Cortex of kidney (tissue), 1 donor: ENCODE data around the gene BAIAP3.

Experiments used
- DNase-seq: peaks from one replicate; lab custom pipeline; 2025; lab: John Stamatoyannopoulos, UW

BAIAP3 gene

GRCh38 chr16:1334739-1335138, 1.3 kb downstream of the BAIAP3 start:
- DNase-seq = no peak

GRCh38 chr16:1335211-1335971, 1.9 kb downstream of the BAIAP3 start:
- DNase-seq = no peak

- no peak for DNase-seq
Observed at GRCh38 chr16:1335996-1336395, 2.6 kb downstream of the BAIAP3 start.

GRCh38 chr16:1336619-1337018, 3.2 kb downstream of the BAIAP3 start:
- DNase-seq = no peak

GRCh38 chr16:1337486-1337885, 4.0 kb downstream of the BAIAP3 start:
- DNase-seq = no peak

- DNase-seq = no peak
Observed at GRCh38 chr16:1338119-1338730, 4.8 kb downstream of the BAIAP3 start.

GRCh38 chr16:1338855-1339675, 5.6 kb downstream of the BAIAP3 start:
- DNase-seq = no peak

- DNase-seq = no peak
Observed at GRCh38 chr16:1340730-1341494, 7.5 kb downstream of the BAIAP3 start.

- no peak for DNase-seq
Observed at GRCh38 chr16:1341495-1342420, 8.3 kb downstream of the BAIAP3 start.

- no peak for DNase-seq
Observed at GRCh38 chr16:1342526-1343427, 9.3 kb downstream of the BAIAP3 start.

- no peak for DNase-seq
Observed at GRCh38 chr16:1343428-1344242, 10.2 kb downstream of the BAIAP3 start.

GRCh38 chr16:1344499-1344898, 11.1 kb downstream of the BAIAP3 start:
- DNase-seq = no peak

GRCh38 chr16:1345087-1345486, 11.6 kb downstream of the BAIAP3 start:
- no peak for DNase-seq

- no peak for DNase-seq
Observed at GRCh38 chr16:1345651-1346421, 12.4 kb downstream of the BAIAP3 start.

GRCh38 chr16:1346422-1347285, 13.2 kb downstream of the BAIAP3 start:
- DNase-seq = no peak

GRCh38 chr16:1347286-1347855, 13.9 kb downstream of the BAIAP3 start:
- no peak for DNase-seq

GRCh38 chr16:1347962-1348361, 14.5 kb downstream of the BAIAP3 start:
- no peak for DNase-seq
